IPS-15b (cell line): ENCODE measurements around the gene NT5M.

Experiments used
- H3K27me3 ChIP-seq: one replicate; pipeline ENCODE4 v1.6.1; 2013; ENCODE audit warnings: low read length; ENCODE audit not compliant: control insufficient read depth, insufficient read depth
- H3K36me3 ChIP-seq: one replicate; pipeline ENCODE4 v1.6.1; 2013; ENCODE audit warnings: low read length; ENCODE audit not compliant: control insufficient read depth, insufficient read depth
- H3K4me1 ChIP-seq: one replicate; pipeline ENCODE4 v1.6.1; 2013; ENCODE audit warnings: mild to moderate bottlenecking, low read length; ENCODE audit not compliant: control insufficient read depth, insufficient read depth
- H3K4me3 ChIP-seq: one replicate; pipeline ENCODE4 v1.5.1; 2013; ENCODE audit warnings: low read depth, low read length
- H3K9ac ChIP-seq: one replicate; pipeline ENCODE4 v1.6.1; 2013; ENCODE audit warnings: low read depth, mild to moderate bottlenecking, low read length
- H3K9me3 ChIP-seq: one replicate; pipeline ENCODE4 v1.6.1; 2013; ENCODE audit warnings: mild to moderate bottlenecking, low read length; ENCODE audit not compliant: control insufficient read depth, insufficient read depth

The NT5M gene

DNA sequence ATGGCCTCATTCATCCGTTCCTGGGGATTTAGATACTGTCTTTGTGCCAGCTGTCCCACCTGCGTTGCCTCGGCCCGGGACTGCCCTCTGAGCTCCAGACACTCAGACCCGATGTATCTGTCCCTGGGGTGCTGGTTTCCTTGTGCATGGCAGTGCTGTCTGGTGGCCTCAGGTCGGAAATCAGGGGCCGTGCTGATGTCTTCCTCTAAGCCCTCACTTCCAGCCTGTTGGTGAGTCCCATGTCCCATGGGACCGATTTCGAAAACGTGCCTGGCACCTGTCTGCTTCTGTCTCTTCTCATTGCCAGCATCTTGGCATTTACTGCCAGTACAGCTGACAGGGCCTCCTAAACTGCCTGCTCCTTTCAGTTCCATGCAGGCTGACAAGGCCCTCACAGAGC is 22.1 kb downstream of the NT5M start:
- H3K9ac ChIP-seq: no peak overlapping the region
- H3K36me3 ChIP-seq: peaks cover 7% of the 10 kb centered on the region
- H3K9me3 ChIP-seq: no peaks in the 10 kb centered on the region
- no peak overlapping the region for H3K4me3 ChIP-seq
- no peaks in the 10 kb centered on the region for H3K4me1 ChIP-seq
- H3K27me3 ChIP-seq: no peaks in the 10 kb centered on the region

GRCh38 chr17:17325816-17326215 is 22.6 kb downstream of the NT5M start:
- no peak overlapping the region for H3K4me3 ChIP-seq
- no peaks in the 10 kb centered on the region for H3K4me1 ChIP-seq
- no peaks in the 10 kb centered on the region for H3K9me3 ChIP-seq
- no peak overlapping the region for H3K9ac ChIP-seq
- peaks cover 7% of the 10 kb centered on the region for H3K36me3 ChIP-seq
- H3K27me3 ChIP-seq: no peaks in the 10 kb centered on the region

DNA sequence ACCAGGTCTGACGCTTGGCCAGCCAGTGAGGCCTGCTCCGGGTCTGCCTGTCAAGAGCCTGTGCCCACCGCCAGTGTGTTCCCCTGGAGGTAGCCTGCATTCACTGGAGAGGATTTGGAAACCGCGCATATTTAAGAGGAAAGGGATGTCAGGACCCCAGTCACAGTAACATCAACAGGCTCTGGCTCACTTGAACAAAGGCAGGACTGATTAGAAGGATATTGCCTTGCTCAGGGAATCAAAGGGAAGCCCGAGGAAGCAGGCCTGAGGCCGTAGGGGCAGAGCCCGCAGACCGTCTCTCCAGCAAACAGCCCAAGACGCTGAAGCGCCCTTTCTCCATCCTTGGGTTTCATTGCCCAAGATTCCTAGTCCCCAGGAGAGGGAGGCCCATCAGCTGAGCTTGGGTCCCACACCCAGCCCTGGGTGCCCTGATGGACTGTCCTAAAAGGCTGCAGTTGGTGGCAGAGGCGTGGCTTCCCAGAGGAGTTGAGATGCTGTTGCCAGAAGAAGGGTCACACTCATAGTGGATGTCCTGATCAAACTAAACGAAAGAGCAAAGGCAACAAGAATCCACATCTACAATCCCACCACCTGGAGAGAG is 23.2 kb downstream of the NT5M start:
- H3K4me3 ChIP-seq: no peak overlapping the region
- no peaks in the 10 kb centered on the region for H3K4me1 ChIP-seq
- H3K9ac ChIP-seq: no peak overlapping the region
- H3K9me3 ChIP-seq: no peaks in the 10 kb centered on the region
- H3K36me3 ChIP-seq: peaks cover 7% of the 10 kb centered on the region
- H3K27me3 ChIP-seq: no peaks in the 10 kb centered on the region

DNA sequence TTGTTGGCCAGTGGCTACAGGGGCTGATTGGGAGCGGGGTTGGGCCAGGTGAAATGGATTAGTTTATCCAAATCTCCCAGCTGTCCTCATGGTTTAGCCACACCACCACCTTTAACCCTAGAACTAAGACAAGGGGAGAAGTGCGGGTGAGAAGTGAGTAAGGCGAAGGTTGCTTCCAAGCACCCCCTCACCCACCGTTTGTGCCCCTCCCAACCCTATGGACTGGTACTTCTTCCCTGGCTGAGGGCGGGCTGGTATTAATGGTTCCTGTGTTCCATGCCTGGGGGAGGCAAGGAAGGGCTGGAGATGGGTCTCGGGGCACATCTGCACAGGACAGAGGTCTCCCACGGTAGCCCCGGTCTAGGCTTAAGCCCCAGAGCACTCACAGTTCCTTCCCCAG is 25.1 kb downstream of the NT5M start:
- H3K9ac ChIP-seq: no peak overlapping the region
- H3K4me1 ChIP-seq: no peaks in the 10 kb centered on the region
- H3K27me3 ChIP-seq: no peaks in the 10 kb centered on the region
- H3K9me3 ChIP-seq: no peaks in the 10 kb centered on the region
- H3K4me3 ChIP-seq: no peak overlapping the region
- peaks cover 2% of the 10 kb centered on the region for H3K36me3 ChIP-seq

DNA sequence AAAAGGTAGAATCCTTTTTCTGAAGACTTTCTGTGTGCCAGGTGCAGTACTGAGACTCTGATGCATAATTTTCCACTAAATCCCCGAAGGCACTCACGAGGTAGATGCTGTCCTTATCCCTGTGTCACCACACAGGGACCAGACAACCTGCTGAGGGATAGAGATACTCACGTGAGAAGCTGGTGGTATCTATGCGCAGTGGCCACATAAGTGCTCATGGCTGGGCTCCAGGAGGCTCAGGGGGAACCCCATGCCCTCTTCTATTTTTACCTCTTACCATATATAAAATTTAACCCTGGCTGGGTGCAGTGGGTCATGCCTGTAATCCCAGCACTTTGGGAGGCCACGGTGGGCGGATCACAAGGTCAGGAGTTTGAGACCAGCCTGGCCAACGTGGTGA is 38.3 kb downstream of the NT5M start:
- no peaks in the 10 kb centered on the region for H3K4me1 ChIP-seq
- H3K36me3 ChIP-seq: no peaks in the 10 kb centered on the region
- H3K9me3 ChIP-seq: no peaks in the 10 kb centered on the region
- H3K4me3 ChIP-seq: no peak overlapping the region
- H3K27me3 ChIP-seq: no peaks in the 10 kb centered on the region
- H3K9ac ChIP-seq: no peak overlapping the region

- no peak overlapping the region for H3K4me3 ChIP-seq
- no peaks in the 10 kb centered on the region for H3K36me3 ChIP-seq
- no peaks in the 10 kb centered on the region for H3K27me3 ChIP-seq
- no peaks in the 10 kb centered on the region for H3K4me1 ChIP-seq
- H3K9ac ChIP-seq: no peak overlapping the region
- H3K9me3 ChIP-seq: no peaks in the 10 kb centered on the region
These were observed 39.2 kb downstream of the NT5M start for GRCh38 chr17:17342242-17342945.

- no peaks in the 10 kb centered on the region for H3K4me1 ChIP-seq
- H3K27me3 ChIP-seq: no peaks in the 10 kb centered on the region
- no peaks in the 10 kb centered on the region for H3K9me3 ChIP-seq
- H3K9ac ChIP-seq: no peak overlapping the region
- no peak overlapping the region for H3K4me3 ChIP-seq
- H3K36me3 ChIP-seq: no peaks in the 10 kb centered on the region
These were observed 40.1 kb downstream of the NT5M start for GRCh38 chr17:17343160-17343735.

GRCh38 chr17:17343896-17344506 is 40.8 kb downstream of the NT5M start:
- Histone ChIP-seq H3K4me3 (no peak overlapping the region), H3K4me1 (no peaks in the 10 kb centered on the region), H3K36me3 (no peaks in the 10 kb centered on the region), H3K9me3 (no peaks in the 10 kb centered on the region), H3K9ac (no peak overlapping the region), H3K27me3 (no peaks in the 10 kb centered on the region)

- Histone ChIP-seq H3K4me1 (no peaks in the 10 kb centered on the region), H3K27me3 (no peaks in the 10 kb centered on the region), H3K9me3 (no peaks in the 10 kb centered on the region), H3K9ac (no peak overlapping the region), H3K36me3 (no peaks in the 10 kb centered on the region), H3K4me3 (no peak overlapping the region)
These were observed 41.5 kb downstream of the NT5M start for GRCh38 chr17:17344507-17345293.

DNA sequence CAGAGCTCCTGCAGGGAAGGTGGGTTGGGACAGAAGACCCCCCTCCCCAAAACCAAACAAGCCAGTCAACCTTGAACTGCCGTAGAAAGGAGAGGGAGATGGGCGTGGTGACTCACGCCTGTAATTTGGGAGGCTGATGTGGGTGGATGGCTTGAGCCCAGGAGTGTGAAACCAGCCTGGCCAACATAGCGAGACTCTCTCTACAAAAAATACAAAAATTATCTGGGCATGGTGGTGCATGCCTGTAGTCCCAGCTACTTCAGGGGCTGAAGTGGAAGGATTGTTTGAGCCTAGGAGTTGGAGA is 42.1 kb downstream of the NT5M start:
- no peaks in the 10 kb centered on the region for H3K4me1 ChIP-seq
- no peak overlapping the region for H3K9ac ChIP-seq
- H3K36me3 ChIP-seq: no peaks in the 10 kb centered on the region
- no peak overlapping the region for H3K4me3 ChIP-seq
- H3K27me3 ChIP-seq: no peaks in the 10 kb centered on the region
- no peaks in the 10 kb centered on the region for H3K9me3 ChIP-seq

- no peaks in the 10 kb centered on the region for H3K4me1 ChIP-seq
- H3K9me3 ChIP-seq: no peaks in the 10 kb centered on the region
- no peaks in the 10 kb centered on the region for H3K27me3 ChIP-seq
- H3K4me3 ChIP-seq: no peak overlapping the region
- no peak overlapping the region for H3K9ac ChIP-seq
- no peaks in the 10 kb centered on the region for H3K36me3 ChIP-seq
These were observed 42.7 kb downstream of the NT5M start for GRCh38 chr17:17345686-17346427.
